Small intestine (tissue), 7 donors: ENCODE data around the gene PLEKHO1. TPM values are rescaled to one million over a fixed set of nuclear protein-coding genes. Genes with fewer than 3 reads are reported as not detected.

Source experiments
- DNase-seq, 2 donors: peaks; one replicate each; pipeline versions ENCODE4 v3.0.0 to v3.0.0-alpha.2; 2013
- FAIRE-seq: peaks from 2 replicates; lab custom pipeline; 2012; peaks lifted over from hg19 to GRCh38; lab: Jason Lieb, UNC
- H3K27ac ChIP-seq, 3 donors: one replicate each; pipeline ENCODE4 v1.5.1; 2013; ENCODE audit warnings: low read length in 2 of 3, mild to moderate bottlenecking in 2 of 3, control low read depth in 1 of 3, inconsistent platforms in 1 of 3, low read depth in 1 of 3, moderate library complexity in 1 of 3
- H3K27me3 ChIP-seq, 3 donors: one replicate each; pipeline ENCODE4 v1.6.1; 2013; ENCODE audit warnings: low read length in 3 of 3, inconsistent platforms in 1 of 3; ENCODE audit not compliant: control insufficient read depth in 3 of 3, insufficient read depth in 3 of 3
- H3K36me3 ChIP-seq, 3 donors: one replicate each; pipeline ENCODE4 v1.6.1; 2013; ENCODE audit warnings: low read length in 3 of 3, inconsistent platforms in 1 of 3, low read depth in 1 of 3, mild to moderate bottlenecking in 1 of 3, moderate library complexity in 1 of 3; ENCODE audit not compliant: control insufficient read depth in 3 of 3, insufficient read depth in 2 of 3
- H3K4me1 ChIP-seq, 3 donors: one replicate each; pipeline ENCODE4 v1.6.1; 2013; ENCODE audit warnings: low read length in 2 of 3, inconsistent platforms in 1 of 3, low read depth in 1 of 3, mild to moderate bottlenecking in 1 of 3, moderate library complexity in 1 of 3; ENCODE audit not compliant: control insufficient read depth in 3 of 3, insufficient read depth in 2 of 3
- H3K4me3 ChIP-seq, 3 donors: one replicate each; pipeline ENCODE4 v1.5.1; 2013; ENCODE audit warnings: low read length in 3 of 3, control low read depth in 1 of 3, inconsistent platforms in 1 of 3, low read depth in 1 of 3, mild to moderate bottlenecking in 1 of 3, moderate library complexity in 1 of 3
- H3K9me3 ChIP-seq, 2 donors: one replicate each; pipeline ENCODE4 v1.6.1; 2013; ENCODE audit warnings: low read depth in 1 of 2, low read length in 1 of 2; ENCODE audit not compliant: control insufficient read depth in 2 of 2, insufficient read depth in 1 of 2
- WGBS, 3 donors: extraction: QIAGEN DNeasy Blood & Tissue Kit; methylation state at CpG; one replicate each; pipeline ENCODE4 v1.1.7; 2013; 5-methylcytosine and 5-hydroxymethylcytosine counted together
- polyA plus RNA-seq, 4 donors: library from polyadenylated mRNA; stranded (reverse) in 3 of 4; unstranded in 1 of 4; fragments of 200-250 nt in 3 of 4; fragments of 120-200 nt in 1 of 4; gene quantifications; one replicate each; pipeline versions ENCODE4 v1.2.1 to v1.2.3, GENCODE V29; 2013
- donor health status: healthy with polysubstance abuse.
- donor health status: control.
- donor health status: control.
- donor health status: Bipolar disorder and iron deficiency.
- donor health status: healthy.

PLEKHO1 gene
- polyA plus RNA-seq, 4 donors: 8.1 to 38.4 (median 22.0) TPM

DNA sequence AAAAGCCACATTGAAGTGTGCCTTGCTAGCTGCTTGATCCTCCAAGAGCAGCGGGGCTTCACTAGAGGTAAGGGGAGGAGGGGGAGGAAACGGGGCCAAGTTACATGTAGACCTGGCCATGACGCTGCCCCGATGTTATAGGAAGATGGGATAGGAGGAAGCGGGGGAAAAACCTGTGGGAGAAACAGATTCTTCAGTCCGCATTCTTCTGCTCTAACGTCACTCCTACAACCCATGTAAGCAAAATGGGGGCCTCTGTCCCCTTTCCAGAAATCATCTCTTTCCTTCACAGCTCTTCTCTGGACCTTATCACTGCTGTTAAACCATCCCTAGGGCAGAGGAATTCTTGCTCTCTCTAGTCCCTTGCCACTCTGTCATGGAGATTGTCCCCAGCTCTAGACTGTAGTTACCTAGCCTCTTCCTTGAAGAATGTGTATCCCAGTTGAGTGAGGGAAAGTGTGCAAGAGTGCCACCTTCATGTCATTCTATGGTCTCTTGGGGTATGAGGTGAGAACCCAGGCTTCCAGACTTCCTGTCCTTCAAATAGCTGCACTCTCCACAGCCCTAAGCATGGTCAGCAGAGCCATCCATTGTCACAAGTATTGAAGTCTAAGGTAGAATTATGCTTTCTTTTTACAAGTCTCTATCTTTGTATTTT, 11.4 kb downstream of the PLEKHO1 start:
- no peak for FAIRE-seq

DNA sequence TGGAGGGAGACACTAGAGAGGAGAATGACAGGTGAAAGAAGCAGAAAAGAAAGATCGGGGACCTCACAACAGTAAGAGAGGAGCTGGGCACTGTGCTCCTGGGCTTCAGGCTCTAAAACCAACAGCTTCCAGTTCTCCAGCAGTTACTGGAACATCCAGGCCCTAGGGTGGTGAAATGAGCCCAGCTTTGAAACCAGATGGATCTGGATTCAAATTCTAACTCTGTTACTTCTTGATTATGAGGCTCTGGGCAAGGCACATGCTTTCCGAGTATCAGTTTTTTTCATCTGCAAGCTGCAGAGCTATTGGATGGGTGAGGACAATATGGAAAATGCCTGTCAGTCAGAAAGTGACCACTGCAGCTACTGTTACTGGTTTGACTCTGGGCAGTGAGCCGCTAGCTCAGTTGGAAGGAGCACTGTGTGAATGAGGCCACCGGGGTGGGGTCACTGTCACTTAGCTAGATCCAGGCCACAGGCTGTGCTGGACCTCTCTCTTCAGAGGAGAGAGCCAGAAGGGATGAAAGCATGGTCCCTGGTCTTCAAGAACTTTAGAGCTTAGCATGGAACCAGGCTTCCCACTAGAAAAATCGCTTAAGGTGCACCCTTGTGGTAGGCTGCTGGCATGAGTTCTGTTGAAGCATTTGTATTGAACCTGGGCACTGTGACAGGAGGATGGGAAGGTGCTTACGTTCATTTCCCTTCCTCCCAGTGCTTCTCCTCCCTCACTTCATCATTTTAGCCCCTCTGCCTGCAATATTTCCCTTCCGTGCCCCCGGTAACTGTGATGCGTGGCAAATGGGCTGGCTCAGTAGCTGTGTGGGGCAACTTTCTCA, 12.2 kb downstream of the PLEKHO1 start:
- DNase-seq (no peak), FAIRE-seq (no peak)
- Histone ChIP-seq H3K36me3 (peaks cover under 1 to 20% (median 5%) of the 10 kb centered on the region in 3 donors), H3K4me1 (peaks cover 0 to 35% (median 2%) of the 10 kb centered on the region in 3 donors), H3K9me3 (no peaks in the 10 kb centered on the region), H3K4me3 (no peak overlapping the region), H3K27me3 (no peaks in the 10 kb centered on the region), H3K27ac (peak overlapping the region; percentile 13 to 86 (median 72))
- 65 to 84% (median 80%) methylated on average over 9 of the region's 9 CpGs for WGBS, 3 donors

More for the DNA sequence above, 11.4 kb downstream of the PLEKHO1 start:
- H3K4me1 ChIP-seq: peaks cover 0 to 35% (median 2%) of the 10 kb centered on the region in 3 donors
- 64 to 87% (median 77%) methylated on average over 7 of the region's 7 CpGs for WGBS, 3 donors
- DNase-seq: no peak
- peaks cover 3 to 24% (median 5%) of the 10 kb centered on the region in 3 donors for H3K36me3 ChIP-seq
- H3K27me3 ChIP-seq: no peaks in the 10 kb centered on the region
- no peaks in the 10 kb centered on the region for H3K9me3 ChIP-seq
- H3K4me3 ChIP-seq: no peak overlapping the region
- peak overlapping the region; percentile 17 to 86 (median 72) for H3K27ac ChIP-seq

DNA sequence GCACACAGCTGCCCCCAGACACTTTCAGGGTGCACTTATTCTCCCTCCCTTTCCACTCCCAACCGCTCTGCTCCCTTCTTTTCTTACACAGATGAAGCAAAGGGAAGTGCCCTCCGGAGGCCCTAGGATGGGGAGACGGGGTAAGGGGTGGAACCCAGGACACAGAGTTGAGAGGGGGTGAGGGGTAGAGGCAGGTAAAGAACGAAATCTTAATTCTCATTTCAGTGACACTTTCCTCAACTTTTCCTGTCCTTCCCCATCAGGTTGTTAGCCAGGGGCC, 12.8 kb downstream of the PLEKHO1 start:
- Histone ChIP-seq H3K27me3 (no peaks in the 10 kb centered on the region), H3K4me1 (peaks cover 0 to 35% (median 2%) of the 10 kb centered on the region in 3 donors), H3K36me3 (peaks cover 0 to 15% (median 5%) of the 10 kb centered on the region in 3 donors), H3K27ac (peak overlapping the region in 2 of 3 donors; percentile 72 to 86), H3K4me3 (peak overlapping the region in 1 of 3 donors; percentile 41), H3K9me3 (no peaks in the 10 kb centered on the region)
- DNase-seq (no peak), FAIRE-seq (no peak)
- WGBS, 3 donors: 41 to 78% (median 78%) methylated on average over 4 of the region's 4 CpGs

DNA sequence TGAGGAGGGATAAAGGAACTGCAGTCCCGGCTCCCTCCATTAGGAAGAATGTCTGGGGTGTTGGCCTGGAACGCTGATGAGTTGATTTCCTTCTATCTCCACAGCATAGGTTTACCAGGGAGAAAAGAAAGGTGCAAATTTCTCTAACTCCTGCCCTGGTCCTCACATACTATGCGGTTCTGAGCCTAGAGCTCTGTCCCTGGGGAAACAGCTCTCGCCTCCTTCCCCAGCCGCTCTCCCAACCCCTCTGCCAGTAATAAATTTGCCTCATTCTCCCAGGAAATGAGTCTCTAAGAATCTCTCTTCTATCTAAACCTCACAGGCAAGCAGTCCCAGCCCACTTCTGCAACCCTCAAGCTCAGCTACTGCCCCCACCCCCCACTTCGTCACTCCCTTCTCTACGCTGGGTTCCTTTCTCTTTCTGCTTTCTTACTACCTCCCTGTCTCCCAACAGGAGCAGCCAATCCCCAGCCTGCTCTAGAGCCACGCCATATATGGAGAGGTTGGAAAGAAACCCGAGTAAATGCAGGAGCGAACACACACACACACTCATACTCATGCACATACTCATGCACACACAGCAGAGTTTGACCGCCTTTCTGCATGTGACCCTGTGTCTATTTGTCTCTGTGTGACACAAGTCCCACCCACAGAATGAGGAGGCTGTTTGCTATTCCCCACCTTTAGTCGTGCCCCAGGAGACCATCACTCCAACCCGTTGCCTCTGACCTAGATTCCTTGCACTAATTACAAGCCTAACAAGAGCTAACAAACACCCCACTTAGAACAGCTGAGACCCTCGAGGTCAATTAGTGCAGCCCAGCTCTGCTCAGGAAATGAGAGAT, 13.4 kb downstream of the PLEKHO1 start:
- Histone ChIP-seq H3K27ac (peak overlapping the region; percentile 2 to 86 (median 72)), H3K4me3 (peak overlapping the region in 1 of 3 donors; percentile 41), H3K4me1 (peaks cover 0 to 35% (median 2%) of the 10 kb centered on the region in 3 donors), H3K36me3 (peaks cover 0 to 15% (median under 1%) of the 10 kb centered on the region in 3 donors), H3K9me3 (no peaks in the 10 kb centered on the region), H3K27me3 (no peaks in the 10 kb centered on the region)
- peak; percentile 70 to 95 for DNase-seq
- no peak for FAIRE-seq
- 17 to 45% (median 44%) methylated on average over 14 of the region's 14 CpGs for WGBS, 3 donors

DNA sequence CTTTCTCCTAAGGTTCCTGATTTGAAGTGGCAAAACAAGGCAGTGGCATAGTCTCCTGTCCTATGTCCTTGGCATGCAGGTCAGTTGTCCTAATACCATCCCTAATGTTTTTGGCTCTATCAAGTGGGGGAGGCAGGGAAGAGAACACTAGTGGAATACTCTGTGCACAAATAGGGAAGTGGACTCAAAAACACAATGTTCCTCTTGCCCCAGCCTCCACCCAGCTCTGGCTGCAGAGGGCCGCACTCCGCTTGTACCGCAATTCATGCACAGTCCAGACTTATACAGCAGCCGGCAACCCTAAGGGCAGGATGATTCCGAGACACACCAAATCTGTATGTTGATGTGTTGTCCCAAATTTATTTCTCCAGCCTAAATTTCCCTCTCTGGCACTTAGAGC, 14.5 kb downstream of the PLEKHO1 start:
- no peak for DNase-seq

DNA sequence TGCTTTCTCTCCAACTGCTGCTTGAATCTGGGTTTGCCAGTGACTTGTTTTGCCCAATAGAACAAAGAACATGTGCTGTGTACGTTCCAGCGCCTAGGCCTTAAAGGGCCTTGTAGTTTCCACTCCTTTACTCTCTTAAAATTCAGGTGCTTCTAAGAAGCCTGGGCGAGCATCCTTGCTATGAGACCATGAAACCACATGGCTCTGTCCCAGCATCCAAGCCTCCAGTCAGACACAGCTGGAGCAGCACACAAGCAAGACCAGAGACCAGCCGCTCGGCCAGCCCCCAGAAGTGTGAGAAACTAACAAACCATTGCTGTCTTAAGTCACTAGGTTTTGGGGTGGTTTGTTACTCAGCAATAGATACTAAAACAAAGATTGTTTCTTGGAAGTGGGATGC, 15.1 kb downstream of the PLEKHO1 start:
- Histone ChIP-seq H3K36me3 (peaks cover 0 to 2% (median 0%) of the 10 kb centered on the region in 3 donors), H3K4me3 (no peak overlapping the region), H3K9me3 (no peaks in the 10 kb centered on the region), H3K27me3 (no peaks in the 10 kb centered on the region), H3K4me1 (peaks cover 0 to 38% (median 2%) of the 10 kb centered on the region in 3 donors), H3K27ac (peak overlapping the region in 1 of 3 donors; percentile 71)
- DNase-seq (no peak), FAIRE-seq (no peak)
- WGBS, 3 donors: 74 to 89% (median 87%) methylated on average over 5 of the region's 5 CpGs

More for the DNA sequence above, 14.5 kb downstream of the PLEKHO1 start:
- Histone ChIP-seq H3K36me3 (peaks cover 0 to 8% (median 0%) of the 10 kb centered on the region in 3 donors), H3K27me3 (no peaks in the 10 kb centered on the region), H3K9me3 (no peaks in the 10 kb centered on the region), H3K4me1 (peaks cover 0 to 40% (median 2%) of the 10 kb centered on the region in 3 donors), H3K27ac (peak overlapping the region in 1 of 3 donors; percentile 71), H3K4me3 (no peak overlapping the region)
- WGBS, 3 donors: 82 to 95% (median 90%) methylated on average over 5 of the region's 5 CpGs
- no peak for FAIRE-seq

DNA sequence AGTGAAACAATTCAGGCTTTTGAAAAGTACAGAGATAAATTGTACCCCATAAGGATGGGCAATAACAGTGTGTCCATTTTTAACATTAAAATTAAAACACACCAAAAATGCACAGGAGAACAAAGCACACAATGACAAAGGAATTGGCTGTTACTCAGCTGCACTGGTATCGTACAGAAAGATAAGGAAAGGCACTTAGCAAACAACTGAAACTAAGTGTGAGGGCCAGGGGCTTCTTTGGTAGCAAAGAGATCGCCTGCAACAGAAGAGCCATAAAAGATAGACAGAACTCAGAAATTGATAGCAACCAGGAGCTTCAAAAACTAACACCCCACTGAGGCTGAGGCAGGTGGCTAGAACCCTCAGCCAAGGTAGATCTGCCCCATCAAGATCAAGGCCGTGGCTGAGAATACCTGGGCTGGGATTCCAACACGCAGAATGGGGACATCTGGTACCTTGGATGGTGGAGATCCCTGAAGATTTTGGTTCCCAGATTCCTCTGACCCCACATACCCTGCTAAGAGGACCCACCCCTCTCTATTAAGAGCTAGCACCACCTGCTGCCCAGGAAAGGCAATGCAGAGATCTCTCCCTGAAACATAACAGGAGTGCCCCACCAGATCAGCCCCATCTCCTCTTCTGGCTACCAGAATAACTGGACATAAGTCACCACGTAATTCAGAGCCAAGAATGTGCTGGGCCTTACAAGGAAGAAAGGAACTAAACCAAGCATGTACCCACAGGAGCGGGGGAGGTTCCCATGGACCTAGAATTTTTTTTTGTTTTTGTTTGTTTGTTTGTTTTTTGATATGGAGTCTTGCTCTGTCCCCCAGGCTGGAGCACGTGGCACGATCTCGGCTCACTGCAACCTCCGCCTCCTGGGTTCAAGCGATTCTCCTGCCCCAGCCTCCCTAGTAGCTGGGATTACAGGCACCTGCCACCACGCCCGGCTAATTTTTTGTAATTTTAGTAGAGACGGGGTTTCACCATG, 16.2 kb downstream of the PLEKHO1 start:
- no peaks in the 10 kb centered on the region for H3K9me3 ChIP-seq
- FAIRE-seq (no peak), DNase-seq (peak in 1 of 2 donors; percentile 37)
- no peaks in the 10 kb centered on the region for H3K36me3 ChIP-seq
- H3K27me3 ChIP-seq: no peaks in the 10 kb centered on the region
- H3K27ac ChIP-seq: peak overlapping the region in 1 of 3 donors; percentile 17
- H3K4me1 ChIP-seq: peaks cover 0 to 34% (median 2%) of the 10 kb centered on the region in 3 donors
- no peak overlapping the region for H3K4me3 ChIP-seq
- WGBS, 3 donors: 43 to 62% (median 49%) methylated on average over 12 to 14 of the region's 14 CpGs
